Liver (tissue), 9 donors: ENCODE measurements around the gene XCL1. TPM values are rescaled to one million over a fixed set of nuclear protein-coding genes. Genes with fewer than 3 reads are reported as not detected.

Source experiments
- DNase-seq: peaks from one replicate; pipeline ENCODE4 v3.0.0-alpha.2; 2017; ENCODE audit warnings: low spot score
- H3K27ac ChIP-seq, 2 donors: one replicate each; pipeline ENCODE4 v1.7.0; 2013; ENCODE audit warnings: inconsistent platforms in 2 of 2, low read length in 2 of 2, control low read depth in 1 of 2, low read depth in 1 of 2, mild to moderate bottlenecking in 1 of 2
- H3K27me3 ChIP-seq, 4 donors: one replicate each; pipeline versions ENCODE4 v1.6.1 to v1.7.0; 2013; ENCODE audit warnings: low read length in 3 of 4, inconsistent platforms in 1 of 4, mild to moderate bottlenecking in 1 of 4, moderate library complexity in 1 of 4; ENCODE audit not compliant: control insufficient read depth in 4 of 4, insufficient read depth in 4 of 4
- H3K36me3 ChIP-seq, 4 donors: one replicate each; pipeline versions ENCODE4 v1.6.1 to v1.7.0; 2013; ENCODE audit warnings: low read length in 3 of 4, mild to moderate bottlenecking in 3 of 4, low read depth in 1 of 4, moderate library complexity in 1 of 4; ENCODE audit not compliant: control insufficient read depth in 4 of 4, insufficient read depth in 3 of 4
- H3K4me1 ChIP-seq, 4 donors: one replicate each; pipeline versions ENCODE4 v1.6.1 to v1.7.0; 2013; ENCODE audit warnings: low read length in 3 of 4, mild to moderate bottlenecking in 3 of 4, moderate library complexity in 1 of 4; ENCODE audit not compliant: control insufficient read depth in 4 of 4, insufficient read depth in 4 of 4
- H3K4me3 ChIP-seq, 3 donors: one replicate each; pipeline versions ENCODE4 v1.6.1 to v1.7.0; 2013; ENCODE audit warnings: low read length in 3 of 3, control low read depth in 1 of 3, low read depth in 1 of 3, mild to moderate bottlenecking in 1 of 3
- H3K9ac ChIP-seq, 2 donors: one replicate each; pipeline ENCODE4 v1.7.0; 2013; ENCODE audit warnings: low read length in 2 of 2, mild to moderate bottlenecking in 2 of 2, moderate library complexity in 2 of 2, control low read depth in 1 of 2, low read depth in 1 of 2
- H3K9me3 ChIP-seq, 4 donors: one replicate each; pipeline versions ENCODE4 v1.6.1 to v1.7.0; 2013; ENCODE audit warnings: low read length in 3 of 4; ENCODE audit not compliant: control insufficient read depth in 4 of 4
- ATF3 ChIP-seq: IDR thresholded peaks from 2 replicates; pipeline ENCODE4 v1.6.1; 2016; ENCODE audit warnings: antibody characterized with exemption
- CTCF ChIP-seq: fragments of 150-350 bp; IDR thresholded peaks from 2 replicates; pipeline ENCODE4 v1.5.1; 2017; ENCODE audit warnings: improper control_type of control experiment, low read depth, low read length; ENCODE audit not compliant: missing input control
- EGR1 ChIP-seq, 2 donors: IDR thresholded peaks; 2 replicates each; pipeline ENCODE4 v1.6.1; 2016 to 2018; ENCODE audit warnings: antibody characterized with exemption in 2 of 2, low read depth in 2 of 2
- FOXA1 ChIP-seq: IDR thresholded peaks from 2 replicates; pipeline ENCODE4 v1.6.1; 2016; ENCODE audit warnings: antibody characterized with exemption
- FOXA2 ChIP-seq: IDR thresholded peaks from 2 replicates; pipeline ENCODE4 v1.6.1; 2016; ENCODE audit warnings: antibody characterized with exemption
- GABPA ChIP-seq, 2 donors: IDR thresholded peaks in 1 of 2; conservative IDR thresholded peaks in 1 of 2; 2 replicates each; pipeline ENCODE4 v1.6.1; 2016; ENCODE audit warnings: antibody characterized with exemption in 2 of 2, mild to moderate bottlenecking in 1 of 2, moderate library complexity in 1 of 2
- HNF4A ChIP-seq, 2 donors: conservative IDR thresholded peaks; 2 replicates each; pipeline ENCODE4 v1.6.1; 2016; ENCODE audit warnings: antibody characterized with exemption in 2 of 2, mild to moderate bottlenecking in 2 of 2
- HNF4G ChIP-seq: IDR thresholded peaks from 2 replicates; pipeline ENCODE4 v1.6.1; 2016; ENCODE audit warnings: antibody characterized with exemption
- JUND ChIP-seq, 2 donors: IDR thresholded peaks; 2 replicates each; pipeline ENCODE4 v1.6.1; 2016; ENCODE audit warnings: antibody characterized with exemption in 2 of 2
- MAX ChIP-seq: IDR thresholded peaks from 2 replicates; pipeline ENCODE4 v1.6.1; 2016; ENCODE audit warnings: antibody characterized with exemption
- NR2F2 ChIP-seq: IDR thresholded peaks from 2 replicates; pipeline ENCODE4 v1.6.1; 2016; ENCODE audit warnings: antibody characterized with exemption
- RAD21 ChIP-seq, 2 donors: IDR thresholded peaks; 2 replicates each; pipeline ENCODE4 v1.6.1; 2016; ENCODE audit warnings: antibody characterized with exemption in 2 of 2, mild to moderate bottlenecking in 2 of 2
- REST ChIP-seq: IDR thresholded peaks from 2 replicates; pipeline ENCODE4 v1.6.1; 2016; ENCODE audit warnings: antibody characterized with exemption, mild to moderate bottlenecking
- RXRA ChIP-seq, 2 donors: IDR thresholded peaks; 2 replicates each; pipeline ENCODE4 v1.6.1; 2017 to 2018; ENCODE audit warnings: antibody characterized with exemption in 2 of 2, mild to moderate bottlenecking in 1 of 2
- TAF1 ChIP-seq: conservative IDR thresholded peaks from 2 replicates; pipeline ENCODE4 v1.6.1; 2016; ENCODE audit warnings: antibody characterized with exemption, mild to moderate bottlenecking
- YY1 ChIP-seq: IDR thresholded peaks from 2 replicates; pipeline ENCODE4 v1.6.1; 2016; ENCODE audit warnings: antibody characterized with exemption, mild to moderate bottlenecking
- ZBTB33 ChIP-seq: IDR thresholded peaks from 2 replicates; pipeline ENCODE4 v1.6.1; 2016; ENCODE audit warnings: antibody characterized with exemption
- WGBS: extraction: QIAGEN DNeasy Blood & Tissue Kit; methylation state at CpG from one replicate; pipeline ENCODE4 v1.1.7; 2013; 5-methylcytosine and 5-hydroxymethylcytosine counted together
- polyA plus RNA-seq, 2 donors: library from polyadenylated mRNA; stranded (reverse) in 1 of 2; unstranded in 1 of 2; fragments of 200-250 nt in 1 of 2; fragments of >200 nt in 1 of 2; fragmentation: Nextera tagmentation in 1 of 2; extraction: Ambion mirVana in 1 of 2; gene quantifications; one replicate each; pipeline versions ENCODE4 v1.2.1 to v1.2.3, GENCODE V29; 2013 to 2015
- total RNA-seq, 2 donors: library from RNA; depleted of rRNA; stranded (reverse); fragments of >200 nt; gene quantifications; one replicate each; pipeline ENCODE4 v1.2.3, GENCODE V29; 2014
- donor health status: healthy.
- donor health status: healthy.
- donor health status: healthy.
- donor health status: healthy.
- donor health status: healthy.

XCL1 gene
- total and polyA plus RNA-seq, 4 donors = 0.17 to 0.33 (median 0.22) TPM

GRCh38 chr1:168561989-168562388 lies 14.4 kb upstream of the XCL1 start:
- H3K4me1 ChIP-seq = peaks cover 0 to 3% (median under 1%) of the 10 kb centered on the region in 4 donors
- WGBS = 87% methylated on average over 2 of the region's 2 CpGs
- no peaks in the 10 kb centered on the region for H3K36me3 ChIP-seq
- no peak overlapping the region for H3K4me3 ChIP-seq
- H3K27ac ChIP-seq = no peak overlapping the region
- no peak for DNase-seq
- no peak overlapping the region for H3K9ac ChIP-seq
- no peaks in the 10 kb centered on the region for H3K27me3 ChIP-seq
- TF ChIP-seq MAX = no peak
- TF ChIP-seq FOXA2 = no peak
- no peak for TF ChIP-seq EGR1 (IDR thresholded peaks at IDR 0.05; ENCODE audit: low read depth in 2 of 2)
- TF ChIP-seq HNF4A (conservative IDR thresholded peaks at IDR 0.05) = no peak
- TF ChIP-seq NR2F2 = no peak
- no peak for TF ChIP-seq ATF3
- TF ChIP-seq RAD21 (IDR thresholded peaks at IDR 0.05) = no peak
- no peak for TF ChIP-seq YY1
- TF ChIP-seq HNF4G = no peak
- no peak for TF ChIP-seq ZBTB33
- no peak for TF ChIP-seq GABPA (IDR thresholded peaks at IDR 0.05 in 1 of 2, conservative IDR thresholded peaks at IDR 0.05 in 1 of 2)
- TF ChIP-seq REST = no peak
- no peak for TF ChIP-seq CTCF
- TF ChIP-seq JUND (IDR thresholded peaks at IDR 0.05) = no peak
- no peak for TF ChIP-seq FOXA1
- TF ChIP-seq RXRA (IDR thresholded peaks at IDR 0.05) = no peak
- H3K9me3 ChIP-seq = no peaks in the 10 kb centered on the region

- Histone ChIP-seq H3K9ac (no peak overlapping the region), H3K4me3 (no peak overlapping the region), H3K27me3 (no peaks in the 10 kb centered on the region), H3K36me3 (no peaks in the 10 kb centered on the region), H3K4me1 (peaks cover 0 to 4% (median under 1%) of the 10 kb centered on the region in 4 donors), H3K9me3 (no peaks in the 10 kb centered on the region), H3K27ac (no peak overlapping the region)
- WGBS = 78% methylated on average over 4 of the region's 4 CpGs
- no peak for DNase-seq
- TF ChIP-seq RAD21 (IDR thresholded peaks at IDR 0.05) (no peak), RXRA (IDR thresholded peaks at IDR 0.05) (no peak), MAX (no peak), HNF4A (conservative IDR thresholded peaks at IDR 0.05) (no peak), FOXA1 (no peak), ATF3 (no peak), YY1 (no peak), EGR1 (IDR thresholded peaks at IDR 0.05; ENCODE audit: low read depth in 2 of 2) (no peak), FOXA2 (no peak), REST (no peak), TAF1 (no peak), HNF4G (no peak), JUND (IDR thresholded peaks at IDR 0.05) (no peak)
Observed at GRCh38 chr1:168565825-168566224, 10.6 kb upstream of the XCL1 start.
